ENCODE data around the gene LSM3.

LSM3 gene

DNA sequence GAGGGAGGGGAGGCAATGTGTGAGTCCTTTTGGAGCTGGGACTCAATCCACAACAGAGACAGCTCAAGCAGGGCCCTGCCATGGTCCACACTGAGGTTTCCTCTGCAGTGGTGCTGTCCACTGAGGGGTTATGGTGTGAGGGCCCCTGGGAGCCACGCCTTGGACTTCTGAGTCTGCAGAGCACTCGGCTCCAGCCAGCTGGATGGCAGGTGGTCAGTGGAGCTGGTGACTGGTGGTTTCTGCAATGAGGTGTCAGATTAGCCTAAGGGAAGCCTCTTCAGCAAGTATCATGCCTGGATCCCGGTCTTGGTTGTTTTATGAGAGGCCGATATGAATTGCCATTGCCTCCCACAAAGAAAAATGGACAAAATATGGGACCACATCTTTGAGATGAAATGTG, 21.7 kb downstream of the LSM3 start:
- no peak for DNase-seq (ENCODE audit: low read depth in 2 of 2, low spot score in 1 of 2)

DNA sequence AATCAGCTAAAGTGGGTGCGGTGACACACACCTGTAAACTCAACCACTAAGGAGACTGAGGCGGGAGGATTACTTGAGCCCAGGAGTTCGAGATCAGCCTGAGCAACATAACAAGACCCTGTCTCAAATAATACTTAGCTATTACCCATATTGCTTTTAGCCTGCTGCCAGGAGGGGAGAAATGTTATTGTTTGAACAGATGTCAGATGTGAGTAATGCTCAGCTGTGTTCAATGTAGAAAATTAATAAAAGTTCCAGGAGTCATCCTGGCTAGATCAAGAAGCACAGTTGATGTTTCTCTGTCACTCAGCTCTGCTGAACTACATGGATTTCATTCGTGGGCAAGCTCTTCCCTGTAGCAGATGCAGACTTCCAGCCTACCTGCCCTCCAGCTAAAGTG, 22.2 kb downstream of the LSM3 start:
- no peak for DNase-seq (ENCODE audit: low read depth in 2 of 2, low spot score in 1 of 2)

DNA sequence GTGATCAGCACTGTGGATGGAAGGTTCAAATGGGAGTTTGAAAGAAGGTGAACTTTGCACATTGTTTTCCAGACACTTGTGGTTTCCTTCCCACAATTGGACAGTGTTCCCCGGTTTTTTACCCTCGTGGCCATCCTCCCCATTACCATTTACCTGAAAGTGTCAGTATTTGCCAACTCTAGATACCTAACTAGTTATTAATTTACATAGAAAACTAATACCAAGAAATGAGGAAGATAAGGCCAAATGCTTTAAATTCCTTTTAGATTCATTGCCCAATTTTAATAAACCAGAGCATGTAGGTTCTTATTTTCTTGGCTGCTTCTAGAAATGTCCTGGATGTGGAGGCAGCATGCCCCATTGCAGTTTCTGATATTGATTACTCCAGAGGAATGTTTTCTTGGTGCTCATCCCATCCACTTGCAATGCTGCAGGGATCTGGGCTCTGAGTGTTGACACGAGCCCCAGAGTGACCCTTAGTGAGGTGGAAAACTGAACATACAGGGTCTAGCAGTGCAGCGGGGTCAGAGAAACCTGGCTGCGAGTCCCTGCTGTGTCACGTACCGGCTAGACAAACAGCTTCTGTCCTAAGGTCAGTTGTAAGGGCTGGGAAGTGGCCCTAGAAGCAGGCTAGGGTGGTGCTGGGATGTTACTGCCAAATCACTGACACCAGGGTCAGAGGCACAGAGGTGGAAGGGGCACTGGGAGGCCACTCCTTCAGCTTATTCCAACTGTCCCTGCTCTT, 23.5 kb downstream of the LSM3 start:
- no peak for DNase-seq (ENCODE audit: low read depth in 2 of 2, low spot score in 1 of 2)

DNA sequence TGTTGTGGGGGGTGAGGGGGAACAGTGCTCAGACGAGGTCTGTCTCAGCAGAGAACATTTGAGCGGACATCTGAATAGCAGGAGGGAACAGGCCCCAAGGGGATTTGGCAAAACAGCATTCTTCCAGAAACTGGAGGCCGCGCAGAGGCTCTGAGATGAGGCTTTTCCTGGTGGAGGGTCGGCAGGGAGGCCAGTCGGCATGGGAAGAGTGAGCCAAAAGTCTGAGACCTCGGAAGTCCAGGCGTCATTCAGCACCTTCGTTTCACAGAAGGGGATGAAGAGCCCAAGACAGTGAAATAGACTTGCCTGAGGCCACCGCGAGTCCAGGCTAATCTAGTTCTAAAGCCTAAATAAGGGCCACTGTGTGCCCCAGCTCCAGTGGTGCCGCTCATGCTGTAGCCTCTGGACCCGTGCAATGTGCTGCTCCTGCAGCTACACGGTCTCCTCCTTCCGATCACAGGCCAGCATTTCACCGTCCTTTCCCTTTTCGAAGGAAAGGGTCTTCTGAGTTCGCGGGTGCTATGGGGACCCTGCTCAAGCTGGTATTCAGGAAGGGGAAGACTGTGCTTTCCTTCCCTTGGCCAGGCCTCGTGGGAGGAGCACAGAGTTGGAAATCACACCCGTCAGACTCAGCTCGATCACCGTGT, 24.4 kb downstream of the LSM3 start:
- DNase-seq (ENCODE audit: low read depth in 2 of 2, low spot score in 1 of 2), result no peak

DNA sequence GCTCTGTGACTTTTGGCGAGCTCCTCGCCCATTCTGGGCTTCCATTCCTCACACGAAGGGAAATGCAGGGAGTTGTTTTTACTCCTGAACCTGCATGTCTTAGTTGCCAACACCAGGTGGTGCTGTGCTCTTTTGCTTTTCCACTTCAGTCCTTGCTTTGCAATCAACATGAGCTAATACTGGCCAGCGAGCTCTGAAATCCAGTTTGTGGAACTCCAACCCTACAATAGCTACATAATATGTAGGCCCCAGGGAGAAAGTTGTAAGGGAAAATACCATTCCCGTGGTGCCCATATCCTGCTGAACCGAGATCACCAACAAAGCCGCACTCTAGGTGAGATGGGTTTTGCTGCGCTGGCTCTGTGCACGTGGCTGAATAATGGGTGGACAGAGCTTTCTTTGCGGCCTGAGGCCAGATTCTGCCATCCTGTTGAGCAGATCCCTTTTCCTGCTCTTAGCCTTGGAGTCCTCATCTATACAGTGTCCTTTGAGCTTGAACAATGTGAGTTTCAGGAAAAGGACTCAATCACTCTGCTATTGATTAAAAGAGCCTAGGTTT, 25.0 kb downstream of the LSM3 start:
- DNase-seq (ENCODE audit: low read depth in 2 of 2, low spot score in 1 of 2), result no peak

DNA sequence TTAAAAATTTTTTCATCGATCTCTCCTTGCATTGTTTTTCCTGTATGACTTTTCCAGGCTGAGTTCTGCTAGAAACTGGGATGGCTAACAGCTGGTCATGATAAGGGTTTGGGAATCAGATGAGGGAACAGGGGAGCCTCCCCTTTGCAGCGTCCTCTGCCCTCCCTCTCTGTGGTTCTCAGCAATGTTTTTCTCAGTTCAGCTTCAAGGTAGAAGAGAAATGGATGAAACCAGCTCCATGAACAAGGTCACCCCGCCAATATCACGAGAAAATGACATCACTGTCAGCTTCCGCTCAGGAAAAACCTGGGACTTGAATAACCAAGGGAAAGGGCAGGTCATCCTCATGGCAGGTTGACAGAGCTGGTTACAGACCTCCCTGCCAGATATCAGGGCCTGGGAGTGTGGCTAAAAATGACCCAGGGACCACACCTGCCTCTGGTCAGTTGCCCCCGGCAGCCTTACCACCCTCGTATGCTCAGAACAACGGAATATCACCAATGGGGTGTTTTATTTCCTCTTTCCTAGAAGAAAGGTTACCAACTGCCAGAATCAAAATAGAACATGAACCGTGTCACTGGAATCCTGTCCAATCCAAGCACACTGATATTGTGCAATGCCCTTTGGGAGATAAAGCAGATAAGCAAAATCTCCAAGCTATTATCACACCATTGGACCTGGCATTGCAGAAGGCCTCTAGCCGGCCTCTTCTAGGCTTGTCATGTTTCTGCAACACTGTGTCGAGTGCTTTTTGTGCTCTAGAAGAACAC, 26.1 kb downstream of the LSM3 start:
- DNase-seq (ENCODE audit: low read depth in 2 of 2, low spot score in 1 of 2), result no peak

DNA sequence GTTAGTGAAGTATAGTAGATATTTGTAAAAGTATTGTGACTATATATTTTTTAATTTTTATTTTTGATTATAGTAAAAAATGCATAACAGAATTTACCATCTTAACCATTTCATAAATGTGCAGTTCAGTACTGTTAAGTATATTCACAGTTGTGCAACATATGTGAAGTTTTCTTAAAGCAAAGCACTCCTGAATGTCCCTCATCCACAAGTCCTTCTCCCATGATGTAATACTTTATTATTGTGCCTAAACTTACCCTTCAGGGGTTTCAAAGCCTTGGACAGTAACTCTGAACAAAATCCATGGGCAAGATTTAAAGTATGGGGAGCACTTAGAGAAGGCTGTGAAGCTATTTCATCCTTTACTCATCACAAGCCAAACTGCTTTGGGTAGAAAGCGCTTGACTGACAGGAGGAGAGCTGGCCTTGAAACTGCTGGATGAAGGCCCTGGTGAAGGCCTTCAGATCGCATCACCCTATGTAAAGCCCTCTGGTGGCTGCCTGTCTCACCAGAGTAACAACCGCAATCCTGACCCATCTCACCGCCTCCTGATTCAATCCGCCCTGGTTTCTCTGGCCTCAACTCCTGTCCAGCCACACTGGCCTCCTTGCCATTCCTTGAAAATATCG, 28.0 kb downstream of the LSM3 start:
- DNase-seq (ENCODE audit: low read depth in 2 of 2, low spot score in 1 of 2), result no peak

DNA sequence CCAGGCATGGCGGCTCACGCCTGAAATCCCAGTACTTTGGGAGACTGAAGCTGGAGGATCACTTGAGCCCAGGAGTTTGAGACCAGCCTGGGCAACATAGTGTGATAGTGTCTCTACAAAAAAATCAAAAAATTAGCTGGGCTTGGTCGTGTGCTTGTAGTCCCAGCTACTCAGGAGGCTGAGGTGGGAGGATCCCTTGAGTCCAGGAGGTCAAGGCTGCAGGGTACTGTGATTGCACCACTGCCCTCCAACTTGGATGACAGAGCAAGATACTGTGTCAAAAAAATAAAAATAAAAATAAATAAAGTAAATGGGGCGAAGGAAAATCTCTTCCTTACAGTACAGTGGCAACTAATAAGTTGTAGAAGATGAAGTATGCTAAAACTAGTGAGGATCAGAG, 29.6 kb downstream of the LSM3 start:
- no peak for DNase-seq (ENCODE audit: low read depth in 2 of 2, low spot score in 1 of 2)

DNA sequence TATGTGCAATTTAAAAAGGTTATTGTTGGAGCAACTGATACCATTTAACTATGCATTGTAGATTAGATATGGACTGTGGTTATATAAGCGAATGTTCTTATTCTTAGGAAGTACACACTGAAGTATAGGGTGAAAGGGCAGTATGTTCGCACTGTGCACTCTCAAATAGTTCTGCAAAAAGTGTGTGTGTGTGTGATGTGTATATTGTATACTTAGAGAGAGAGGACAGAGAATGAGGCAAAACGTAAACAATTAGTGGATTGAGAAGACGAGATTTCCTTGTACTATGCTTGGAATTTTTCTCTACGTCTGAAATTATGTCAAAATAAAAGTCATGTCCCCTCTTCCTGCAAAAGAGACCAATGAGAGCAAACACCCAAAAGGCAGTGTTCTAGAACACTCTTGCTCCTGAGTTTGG, 30.4 kb downstream of the LSM3 start:
- no peak for DNase-seq (ENCODE audit: low read depth in 2 of 2, low spot score in 1 of 2)

DNA sequence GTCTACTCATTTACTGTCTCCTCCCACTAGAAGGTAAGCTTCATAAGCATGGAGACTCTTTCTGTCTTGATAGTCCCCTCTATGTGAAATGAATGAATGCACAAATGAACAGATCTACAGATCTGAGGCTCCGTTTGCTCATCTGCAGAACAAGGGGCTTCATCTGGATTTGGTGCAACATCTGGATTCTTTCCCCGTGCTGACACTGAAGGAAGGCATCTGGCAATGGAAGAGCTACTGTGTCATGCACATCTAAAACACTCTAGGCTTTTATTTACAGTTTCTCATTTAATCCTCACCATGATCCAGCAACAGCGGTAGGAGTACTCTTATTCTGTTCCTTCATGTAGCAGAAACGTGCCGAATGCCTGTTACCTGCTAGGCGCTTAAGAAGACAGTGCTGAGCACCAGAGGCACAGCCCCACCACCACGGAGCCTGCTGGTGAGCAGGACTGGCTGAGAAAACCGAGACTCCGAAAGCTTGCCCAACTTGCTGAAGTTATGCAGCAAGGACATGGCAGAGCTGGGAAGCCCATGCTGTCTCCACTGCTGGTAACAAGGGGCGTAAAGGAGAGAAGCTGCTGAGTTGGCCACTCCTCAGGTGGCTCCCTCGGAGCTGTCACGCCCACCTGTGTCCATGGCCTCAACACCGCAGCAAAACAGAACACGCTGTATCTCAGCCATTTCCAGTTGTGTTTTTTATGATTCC, 31.1 kb downstream of the LSM3 start:
- no peak for DNase-seq (ENCODE audit: low read depth in 2 of 2, low spot score in 1 of 2)

DNA sequence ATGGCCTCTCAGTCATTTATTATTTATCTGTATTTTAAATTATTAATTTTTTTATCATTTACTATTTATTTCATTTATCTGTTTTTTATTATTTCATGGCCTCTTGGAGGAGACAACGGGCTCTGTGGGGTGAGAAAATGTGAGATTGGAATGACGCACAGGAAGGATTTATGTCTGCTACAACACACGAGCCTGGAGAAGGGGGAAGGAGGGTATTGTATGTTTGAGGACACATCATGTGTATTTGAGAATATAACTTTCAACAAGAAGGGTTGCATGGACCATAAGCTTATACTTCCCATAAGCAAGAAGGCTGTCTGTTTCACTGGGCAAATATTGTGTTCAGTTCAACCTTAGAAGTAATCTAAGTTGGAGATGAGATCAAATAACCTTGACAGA, 31.7 kb downstream of the LSM3 start:
- DNase-seq (ENCODE audit: low read depth in 2 of 2, low spot score in 1 of 2), result no peak

DNA sequence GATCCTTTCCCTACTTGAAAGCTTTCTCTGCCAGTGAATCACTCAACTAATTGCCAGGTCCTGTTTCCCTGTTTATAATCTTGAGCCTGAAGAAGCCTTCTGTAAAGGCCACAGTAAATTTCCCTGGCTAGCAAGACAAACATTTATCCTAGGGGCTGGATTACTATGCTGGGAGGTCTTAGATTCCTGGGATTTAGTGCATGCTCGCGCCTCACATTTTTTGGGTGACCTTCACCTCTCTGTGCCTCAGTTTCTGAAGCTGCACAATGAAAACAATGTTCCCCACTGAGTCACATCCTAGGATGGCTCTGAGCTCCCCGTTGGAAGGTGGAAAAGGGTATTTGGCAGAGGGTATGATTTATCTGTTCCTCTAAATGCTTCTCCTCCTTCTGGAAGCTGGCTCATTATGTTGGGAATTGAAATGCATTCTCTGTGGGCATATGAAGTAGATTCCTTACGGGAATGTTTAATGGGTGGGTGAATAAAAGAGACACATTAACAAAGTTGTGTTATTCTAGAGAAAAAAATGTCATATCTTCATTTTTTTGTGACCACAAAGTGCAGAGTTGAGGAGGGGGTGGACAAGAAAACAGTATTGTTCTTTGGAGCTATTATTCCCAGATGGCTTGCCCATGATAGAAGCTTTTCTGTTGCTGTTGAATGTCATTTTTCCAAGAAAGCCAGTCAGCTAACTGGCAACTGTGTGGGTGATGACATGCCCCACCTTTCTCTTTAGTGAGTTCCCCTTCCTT, 32.4 kb downstream of the LSM3 start:
- no peak for DNase-seq (ENCODE audit: low read depth in 2 of 2, low spot score in 1 of 2)

DNA sequence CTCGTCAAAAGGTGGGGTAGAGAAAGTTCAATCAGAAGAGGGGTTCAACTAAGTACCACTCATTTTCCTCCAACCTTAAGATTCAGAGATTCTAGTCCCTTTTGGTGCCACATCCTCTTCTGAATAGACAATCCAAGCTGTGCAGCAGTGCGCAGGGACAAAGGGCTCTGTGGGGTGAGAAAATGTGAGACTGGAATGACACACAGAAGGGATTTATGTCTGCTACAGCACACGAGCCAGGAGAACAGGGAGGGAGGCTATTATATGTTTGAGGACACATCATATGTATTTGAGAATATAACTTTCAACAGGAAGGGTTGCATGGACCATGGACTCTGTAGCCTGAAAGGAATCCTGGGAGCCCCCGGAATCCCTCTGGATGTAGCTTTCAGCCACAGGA, 33.0 kb downstream of the LSM3 start:
- DNase-seq (ENCODE audit: low read depth in 2 of 2, low spot score in 1 of 2), result no peak

DNA sequence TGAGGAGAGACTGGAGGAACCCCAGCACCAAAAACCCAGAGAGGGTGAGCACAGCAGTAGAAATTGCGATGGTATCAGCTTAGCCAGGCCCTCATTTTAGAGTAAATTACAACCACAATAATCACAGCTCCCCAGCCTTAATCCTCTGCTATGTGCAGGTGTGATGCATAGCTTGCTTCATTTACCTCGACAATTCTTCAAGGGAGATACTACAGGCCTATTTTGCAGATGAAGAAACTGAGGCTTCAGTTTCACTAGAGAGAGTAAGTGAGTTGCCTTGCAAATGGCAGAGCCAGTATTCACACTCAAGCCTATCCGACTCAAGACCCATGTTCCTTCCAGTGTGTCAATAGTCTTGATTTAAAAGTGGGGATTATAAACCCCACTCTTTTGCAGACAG, 33.4 kb downstream of the LSM3 start:
- no peak for DNase-seq (ENCODE audit: low read depth in 2 of 2, low spot score in 1 of 2)

DNA sequence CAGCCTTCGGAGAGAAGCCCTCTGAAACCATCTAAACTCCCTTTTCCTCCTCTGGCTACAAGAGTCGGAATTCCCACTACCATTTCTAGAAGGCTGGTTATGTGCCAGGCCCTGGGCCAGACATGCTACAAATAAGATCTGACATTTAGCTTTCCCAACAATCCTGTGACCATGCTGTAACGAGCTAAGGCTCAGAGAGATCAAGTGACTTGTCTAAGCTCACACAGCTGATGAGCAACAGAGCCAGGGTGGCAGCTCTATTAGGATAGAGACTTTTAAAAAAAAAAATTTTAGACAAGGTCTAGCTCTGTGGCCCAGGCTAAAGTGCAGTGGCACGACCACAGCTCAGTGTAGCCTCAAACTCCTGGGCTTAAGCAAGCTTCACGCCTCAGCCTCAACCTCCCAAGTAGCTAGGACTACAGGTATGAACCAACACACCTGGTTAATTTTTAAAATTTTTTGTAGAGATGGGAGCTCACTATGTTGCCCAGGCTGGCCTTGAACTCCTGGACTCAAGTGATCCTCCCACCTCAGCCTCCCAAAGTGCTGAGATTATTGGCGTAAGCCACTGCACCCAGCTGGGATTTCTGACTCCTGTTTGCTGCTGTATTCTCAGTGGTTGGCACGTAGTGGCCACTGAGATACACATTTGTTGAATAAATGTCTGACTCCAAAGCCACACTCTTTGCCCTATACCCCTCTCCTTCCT, 34.6 kb downstream of the LSM3 start:
- no peak for DNase-seq (ENCODE audit: low read depth in 2 of 2, low spot score in 1 of 2)

DNA sequence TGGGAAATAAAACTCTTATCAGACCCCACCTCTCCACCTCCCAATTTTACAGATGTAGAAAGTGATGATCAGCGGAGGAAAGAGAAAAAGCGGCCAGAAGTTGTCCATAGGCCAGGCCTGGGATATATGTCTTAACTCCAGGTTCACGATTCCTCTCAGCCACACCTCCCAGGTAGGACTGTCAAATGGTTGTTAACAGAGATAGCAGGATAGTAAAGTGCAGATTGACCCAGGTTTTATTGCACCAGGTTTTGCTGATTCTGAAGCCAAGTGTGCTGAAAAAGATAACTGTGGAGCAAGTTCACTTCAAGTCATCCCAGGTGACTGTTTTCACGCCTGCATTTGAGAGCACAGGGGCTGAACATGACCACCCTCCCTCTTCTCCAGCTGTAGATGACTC, 36.1 kb downstream of the LSM3 start:
- no peak for DNase-seq (ENCODE audit: low read depth in 2 of 2, low spot score in 1 of 2)

DNA sequence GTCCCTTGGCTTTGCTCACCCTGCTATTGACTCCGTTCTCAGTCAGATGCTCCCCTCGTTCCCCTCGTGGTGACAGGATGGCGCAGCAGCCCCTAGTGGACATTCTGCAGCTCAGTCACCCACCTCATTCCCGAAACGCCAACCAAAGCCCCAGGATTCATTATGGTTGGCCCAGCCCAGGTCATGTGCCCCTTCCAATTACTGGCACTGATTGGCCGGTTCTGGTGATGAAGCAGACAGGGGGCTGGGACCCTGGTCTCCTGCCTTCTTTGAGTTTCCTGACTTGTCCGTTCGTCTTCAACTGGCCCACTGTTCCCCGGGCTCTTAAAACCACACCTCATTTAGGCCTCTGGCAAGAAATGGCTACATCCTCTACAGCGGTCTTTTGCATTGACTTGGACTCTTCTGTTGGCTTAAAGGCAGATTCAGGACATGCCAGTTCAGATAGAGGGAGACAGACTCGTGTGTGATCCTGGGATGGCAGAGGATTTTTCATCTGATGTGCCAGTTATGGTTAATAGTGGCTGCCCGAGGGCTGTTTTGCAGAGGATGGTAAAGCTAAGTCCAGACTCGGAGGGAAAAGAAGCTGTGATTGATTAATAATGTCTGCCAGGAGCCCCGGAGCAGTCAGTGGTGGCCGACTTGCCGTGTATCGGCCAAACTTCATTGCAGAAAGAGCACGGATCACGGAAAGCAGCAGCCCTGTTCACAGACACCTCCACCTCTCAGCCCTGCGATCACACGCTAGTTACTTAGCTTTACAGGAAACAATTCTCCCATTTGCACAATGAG, 37.8 kb downstream of the LSM3 start:
- DNase-seq (ENCODE audit: low read depth in 2 of 2, low spot score in 1 of 2), result no peak

DNA sequence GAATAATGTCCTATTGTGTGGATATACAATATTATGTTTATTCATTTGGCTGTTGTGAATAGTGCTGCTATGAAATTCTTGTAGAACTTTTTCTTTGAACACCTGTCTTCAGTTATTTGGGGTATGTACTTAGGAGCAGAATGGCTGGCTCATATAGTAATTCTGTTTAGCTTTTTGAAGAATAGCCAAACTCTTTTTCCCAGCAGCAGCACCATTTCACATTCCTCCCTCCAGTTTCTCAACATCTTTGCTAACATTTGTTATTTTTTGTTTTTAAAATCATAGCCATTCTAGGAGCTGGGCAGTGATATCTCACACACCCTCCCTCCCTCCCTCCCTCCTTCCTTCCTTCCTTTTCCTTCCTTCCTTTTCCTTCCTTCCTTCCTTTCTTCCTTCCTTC, 39.7 kb downstream of the LSM3 start:
- DNase-seq (ENCODE audit: low read depth in 2 of 2, low spot score in 1 of 2), result no peak

DNA sequence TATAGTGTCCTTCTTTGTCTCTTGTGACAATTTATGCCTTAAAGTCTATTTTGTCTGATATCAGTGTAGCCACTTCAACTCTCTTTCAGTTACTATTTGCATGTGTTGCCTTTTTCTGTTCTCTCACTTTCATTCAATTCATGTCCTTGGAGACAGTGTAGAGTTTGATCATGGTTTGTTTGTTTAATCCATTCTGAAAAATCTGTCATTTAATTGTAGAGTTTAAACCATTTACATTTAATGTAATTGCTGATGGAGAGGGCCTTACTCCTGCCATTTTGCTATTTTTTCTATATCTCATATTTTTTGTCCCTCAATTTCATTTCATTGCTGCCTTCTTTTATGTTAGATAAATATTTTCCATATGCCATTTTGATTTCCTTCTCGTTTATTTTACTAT, 42.3 kb downstream of the LSM3 start:
- DNase-seq (ENCODE audit: low read depth in 2 of 2, low spot score in 1 of 2), result no peak
